Lung (tissue), 12 donors: Measurements from ENCODE around the gene FNIP1. TPM values are rescaled to one million over a fixed set of nuclear protein-coding genes. Genes with fewer than 3 reads are reported as not detected.

Experiments
- ATAC-seq: fragments of 200-7000 bp; cut with Tn5 transposase; one replicate; pipeline ENCODE4 v1.9.1; 2020; ENCODE audit warnings: moderate number of reproducible peaks; ENCODE audit not compliant: insufficient read depth, low FRiP score
- DNase-seq, 3 donors: peaks; one replicate each; pipeline ENCODE4 v3.0.0-alpha.2; 2013 to 2017
- H3K27ac ChIP-seq, 2 donors: one replicate each; pipeline ENCODE4 v1.5.1; 2013; ENCODE audit warnings: mild to moderate bottlenecking in 2 of 2, moderate library complexity in 2 of 2, control low read depth in 1 of 2, inconsistent platforms in 1 of 2, low read depth in 1 of 2, low read length in 1 of 2
- H3K27me3 ChIP-seq, 3 donors: one replicate each; pipeline ENCODE4 v1.5.1; 2013; ENCODE audit warnings: low read length in 2 of 3; ENCODE audit not compliant: control insufficient read depth in 3 of 3, insufficient read depth in 3 of 3
- H3K36me3 ChIP-seq, 4 donors: one replicate each; pipeline ENCODE4 v1.5.1; 2013; ENCODE audit warnings: low read length in 4 of 4, mild to moderate bottlenecking in 1 of 4, moderate library complexity in 1 of 4; ENCODE audit not compliant: control insufficient read depth in 4 of 4, insufficient read depth in 4 of 4
- H3K4me1 ChIP-seq, 5 donors: one replicate each; pipeline ENCODE4 v1.5.1; 2013; ENCODE audit warnings: low read length in 5 of 5, mild to moderate bottlenecking in 2 of 5, moderate library complexity in 1 of 5; ENCODE audit not compliant: control insufficient read depth in 5 of 5, insufficient read depth in 5 of 5
- H3K4me3 ChIP-seq: one replicate; pipeline ENCODE4 v1.5.1; 2013; ENCODE audit warnings: mild to moderate bottlenecking, control low read depth, moderate library complexity
- H3K9ac ChIP-seq, 2 donors: one replicate each; pipeline ENCODE4 v1.5.1; 2013; ENCODE audit warnings: low read length in 2 of 2, control low read depth in 1 of 2; ENCODE audit not compliant: insufficient read depth in 1 of 2
- H3K9me3 ChIP-seq, 4 donors: one replicate each; pipeline ENCODE4 v1.5.1; 2013; ENCODE audit warnings: low read length in 3 of 4, mild to moderate bottlenecking in 1 of 4, moderate library complexity in 1 of 4; ENCODE audit not compliant: control insufficient read depth in 4 of 4, insufficient read depth in 3 of 4
- CTCF ChIP-seq: IDR thresholded peaks from 2 replicates; pipeline ENCODE4 v1.5.1; 2012; ENCODE audit warnings: mild to moderate bottlenecking; ENCODE audit errors: control extremely low read depth, extremely low read depth
- WGBS, 2 donors: extraction: QIAGEN DNeasy Blood & Tissue Kit; methylation state at CpG; one replicate each; pipeline ENCODE4 v1.1.7; 2013; 5-methylcytosine and 5-hydroxymethylcytosine counted together
- polyA plus RNA-seq, 2 donors: library from polyadenylated mRNA; stranded (reverse); fragments of 200-250 nt; gene quantifications; one replicate each; pipeline ENCODE4 v1.2.1, GENCODE V29; 2013
- total RNA-seq, 2 donors: library from RNA; depleted of rRNA in 1 of 2; stranded (reverse); fragments of >200 nt in 1 of 2; gene quantifications; one replicate each; pipeline ENCODE4 v1.2.1, GENCODE V29; 2014 to 2021
- donor health status: control.
- donor health status: control.
- donor health status: Bipolar disorder and iron deficiency.
- donor health status: healthy.
- donor health status: DM: yes; HTN: yes; CAD: no.

Gene FNIP1
- total and polyA plus RNA-seq, 4 donors = 5.0 to 98.3 (median 22.6) TPM

GRCh38 chr5:131672776-131673175 is 124.0 kb downstream of the FNIP1 start:
- Histone ChIP-seq H3K9me3 (no peaks in the 10 kb centered on the region), H3K36me3 (peaks cover 8 to 30% (median 21%) of the 10 kb centered on the region in 4 donors), H3K4me1 (peaks cover 0 to 29% (median 17%) of the 10 kb centered on the region in 5 donors), H3K4me3 (no peak overlapping the region), H3K9ac (no peak overlapping the region), H3K27me3 (no peaks in the 10 kb centered on the region), H3K27ac (peak overlapping the region in 1 of 2 donors; percentile 80)
- 70 to 80% methylated on average over 6 of the region's 6 CpGs for WGBS, 2 donors
- DNase-seq = peak in 1 of 3 donors; percentile 67
- TF ChIP-seq CTCF = no peak
- no peak for ATAC-seq

- peaks cover 0 to 29% (median 14%) of the 10 kb centered on the region in 5 donors for H3K4me1 ChIP-seq
- no peak overlapping the region for H3K9ac ChIP-seq
- no peaks in the 10 kb centered on the region for H3K27me3 ChIP-seq
- H3K4me3 ChIP-seq = no peak overlapping the region
- 34 to 53% methylated on average over 2 of the region's 2 CpGs for WGBS, 2 donors
- no peak for TF ChIP-seq CTCF
- H3K9me3 ChIP-seq = no peaks in the 10 kb centered on the region
- H3K36me3 ChIP-seq = peaks cover 1 to 26% (median 19%) of the 10 kb centered on the region in 4 donors
- peak; percentile 76 for ATAC-seq
- H3K27ac ChIP-seq = peak overlapping the region; percentile 80 to 85
- peak; percentile 74 to 99 (median 97) for DNase-seq
Observed at GRCh38 chr5:131671994-131672655, 124.7 kb downstream of the FNIP1 start.

- Histone ChIP-seq H3K36me3 (peaks cover 0 to 25% (median 15%) of the 10 kb centered on the region in 4 donors), H3K4me1 (peaks cover 0 to 29% (median 14%) of the 10 kb centered on the region in 5 donors), H3K9ac (no peak overlapping the region), H3K4me3 (no peak overlapping the region), H3K27me3 (no peaks in the 10 kb centered on the region), H3K27ac (peak overlapping the region in 1 of 2 donors; percentile 85), H3K9me3 (no peaks in the 10 kb centered on the region)
- no peak for ATAC-seq
- no peak for TF ChIP-seq CTCF
- DNase-seq = no peak
Observed at GRCh38 chr5:131671409-131671808, 125.4 kb downstream of the FNIP1 start.

DNA sequence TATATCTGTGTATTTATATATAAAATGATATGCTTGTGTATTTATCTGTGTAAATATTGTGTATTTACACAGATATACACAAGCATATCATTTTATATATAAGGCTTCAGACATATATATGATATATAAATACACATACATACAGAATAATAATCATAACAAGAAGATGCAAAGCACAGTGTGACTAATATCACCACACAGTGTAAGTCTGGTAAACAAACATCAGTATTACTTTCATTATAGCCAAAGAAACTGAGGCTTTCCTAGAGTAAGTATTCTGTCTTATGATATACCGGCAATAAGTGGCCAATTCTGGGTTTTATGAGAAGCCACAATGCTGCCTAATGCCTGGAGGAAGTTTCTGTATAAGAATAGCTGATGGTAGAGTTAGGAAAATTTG is 131.9 kb downstream of the FNIP1 start:
- DNase-seq = no peak

More for the DNA sequence above, 131.9 kb downstream of the FNIP1 start:
- Histone ChIP-seq H3K9me3 (peaks cover 0 to 9% (median 2%) of the 10 kb centered on the region in 4 donors), H3K27ac (no peak overlapping the region), H3K4me1 (no peaks in the 10 kb centered on the region), H3K9ac (no peak overlapping the region), H3K4me3 (no peak overlapping the region), H3K27me3 (no peaks in the 10 kb centered on the region), H3K36me3 (peaks cover 12 to 40% (median 22%) of the 10 kb centered on the region in 4 donors)
- no peak for ATAC-seq
- WGBS, 2 donors = 90 to 98% methylated on average over 1 of the region's 1 CpG
- TF ChIP-seq CTCF = no peak
